DMS114 treated with DMSO at 0.1 percent for 48 hours (cell line): ENCODE data around the gene KNDC1.

Experiments used
- DNase-seq: peaks from one replicate; lab custom pipeline; 2025; ENCODE audit not compliant: unreplicated experiment; lab: John Stamatoyannopoulos, UW

The KNDC1 gene

DNA sequence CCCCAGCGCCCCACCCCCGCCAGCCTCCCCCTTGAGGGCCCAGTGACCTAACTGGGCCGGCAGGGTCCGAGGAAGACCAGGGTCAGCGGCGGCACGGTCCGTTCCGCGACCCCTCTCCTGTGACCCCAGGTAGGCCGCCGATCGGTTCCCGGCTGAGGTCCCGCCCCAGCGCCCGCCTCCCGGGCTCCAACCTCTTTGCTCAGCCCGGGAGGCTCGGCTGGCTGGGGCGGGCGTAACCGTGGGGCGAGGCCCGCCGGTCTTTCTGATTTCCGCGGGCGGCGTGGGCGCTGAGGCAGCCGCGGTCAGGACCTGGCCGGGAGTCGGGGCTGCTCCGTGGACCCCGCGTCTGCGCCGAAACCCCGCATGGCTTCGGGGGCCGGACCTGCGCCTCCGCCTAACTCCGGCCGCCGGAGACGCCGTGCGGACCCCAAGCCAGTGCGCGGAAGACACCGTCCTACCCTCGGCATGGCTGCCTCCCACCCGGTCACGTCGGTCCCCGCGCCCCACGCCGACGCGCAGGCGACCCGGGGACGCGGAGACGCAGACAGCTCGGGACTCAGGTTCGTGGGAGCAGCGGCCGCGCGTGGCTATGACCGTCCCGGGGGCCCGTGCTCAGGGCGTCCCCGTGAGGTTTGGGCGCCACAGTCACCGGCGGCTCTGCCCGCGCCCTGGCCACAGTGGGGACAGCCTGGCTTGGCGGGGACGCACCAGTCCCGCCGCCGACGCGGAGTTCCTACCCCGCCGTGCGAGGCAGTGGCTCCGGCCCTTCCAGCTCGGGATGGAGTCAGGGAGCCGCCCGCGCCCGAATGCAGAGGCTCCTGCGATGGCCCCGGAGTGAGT lies 76.6 kb downstream of the KNDC1 start:
- DNase-seq, result no peak

- DNase-seq, result no peak
These were observed 77.2 kb downstream of the KNDC1 start for GRCh38 chr10:133237241-133237587.

DNA sequence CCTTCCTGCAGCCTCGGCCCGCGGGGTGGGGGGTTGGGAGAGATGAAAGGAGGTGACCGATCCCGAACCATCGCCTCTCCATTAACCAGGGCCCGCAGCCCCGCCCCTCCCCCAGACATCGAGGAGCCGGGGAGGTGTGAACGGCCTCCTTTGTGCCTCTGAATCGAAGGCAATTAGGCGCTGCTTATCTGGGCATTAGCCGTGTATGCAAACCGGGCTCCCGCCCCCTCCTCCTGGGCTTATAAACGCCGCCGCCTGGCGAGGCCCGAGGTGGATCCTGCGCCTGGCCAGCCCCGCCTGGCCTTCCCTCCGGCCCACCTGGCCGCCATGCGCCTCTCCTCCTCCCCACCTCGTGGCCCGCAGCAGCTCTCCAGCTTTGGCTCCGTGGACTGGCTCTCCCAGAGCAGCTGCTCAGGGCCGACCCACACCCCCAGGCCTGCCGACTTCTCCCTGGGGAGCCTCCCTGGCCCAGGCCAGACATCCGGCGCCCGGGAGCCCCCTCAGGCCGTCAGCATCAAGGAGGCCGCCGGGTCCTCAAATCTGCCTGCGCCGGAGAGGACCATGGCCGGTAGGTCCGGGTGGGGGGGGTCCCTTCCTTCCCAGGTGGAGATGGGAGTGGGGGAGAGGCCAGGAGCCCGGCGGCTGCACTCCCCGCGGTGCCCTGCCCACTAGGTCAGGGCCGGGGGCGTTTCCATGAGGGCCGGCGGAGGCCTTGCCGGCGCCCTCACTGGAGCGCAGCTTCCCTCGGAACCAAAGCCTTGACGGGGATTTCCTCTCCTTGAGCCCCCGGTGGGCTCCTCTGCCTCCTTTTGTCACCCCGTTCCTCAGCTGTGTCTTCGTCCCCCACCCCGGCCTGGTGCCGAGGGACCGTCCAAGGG lies 77.8 kb downstream of the KNDC1 start, which contains the start of gene VENTX:
Gene VENTX, plus strand, starts transcription at position 268 of the 878 bp plus-strand sequence. Its CDS starts 60 bp downstream, at position 328.
- no peak for DNase-seq

- DNase-seq, result no peak
These were observed 78.4 kb downstream of the KNDC1 start for GRCh38 chr10:133238466-133238804.

DNA sequence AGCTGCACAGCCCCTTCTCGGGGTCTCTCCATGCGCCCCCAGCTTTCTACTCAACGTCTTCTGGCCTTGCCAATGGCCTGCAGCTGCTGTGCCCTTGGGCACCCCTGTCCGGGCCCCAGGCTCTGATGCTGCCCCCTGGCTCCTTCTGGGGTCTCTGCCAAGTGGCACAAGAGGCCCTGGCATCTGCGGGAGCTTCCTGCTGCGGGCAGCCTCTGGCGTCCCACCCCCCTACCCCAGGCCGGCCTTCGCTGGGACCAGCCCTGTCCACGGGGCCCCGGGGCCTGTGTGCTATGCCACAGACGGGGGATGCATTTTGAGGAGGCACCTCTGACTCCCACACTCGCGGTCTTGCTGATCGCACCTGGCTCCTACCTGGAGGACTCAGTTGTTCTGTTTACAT lies 80.0 kb downstream of the KNDC1 start:
- no peak for DNase-seq

GRCh38 chr10:133241501-133242205 lies 81.6 kb downstream of the KNDC1 start:
- DNase-seq, result no peak

GRCh38 chr10:133242611-133243356 lies 82.8 kb downstream of the KNDC1 start:
- no peak for DNase-seq

- DNase-seq, result no peak
These were observed 83.6 kb downstream of the KNDC1 start for GRCh38 chr10:133243593-133243992.

DNA sequence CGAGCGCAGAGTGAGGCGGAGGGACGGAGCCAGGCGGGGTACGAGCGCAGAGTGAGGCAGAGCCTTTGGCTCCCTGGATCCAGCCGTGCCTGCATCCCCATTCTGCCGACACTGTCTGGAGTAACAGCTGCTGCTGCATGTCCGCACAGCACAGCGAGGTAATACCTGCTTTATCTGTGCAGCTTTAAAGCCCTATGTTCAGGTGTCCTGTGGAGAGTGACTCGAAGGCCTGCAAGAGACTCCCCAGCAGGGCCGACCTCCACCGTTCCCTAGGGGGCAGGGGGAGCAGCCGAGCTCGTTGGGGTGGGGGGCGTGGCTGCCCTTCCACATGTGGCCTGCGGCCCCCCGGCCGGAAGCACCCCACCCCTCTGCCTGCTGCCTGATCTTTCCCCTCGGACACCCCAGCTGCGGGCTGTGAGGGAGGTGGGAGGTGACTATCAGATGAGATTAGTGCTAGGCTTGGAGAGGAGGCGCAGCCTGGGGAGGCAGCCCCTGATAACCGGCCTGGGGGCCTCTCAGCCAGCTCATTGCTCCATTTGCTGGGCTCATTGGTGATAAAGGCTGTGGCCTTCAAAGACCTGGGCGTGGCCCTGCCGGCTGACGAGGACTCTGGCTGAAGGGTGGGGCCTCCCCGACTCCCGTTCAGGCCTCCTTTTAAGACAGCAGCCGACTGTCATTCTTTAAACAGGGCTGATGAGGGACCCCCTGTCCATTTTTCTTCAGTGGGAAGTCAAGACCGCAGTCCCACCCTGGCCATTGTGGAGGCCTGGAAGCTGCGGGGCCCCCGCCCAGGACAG lies 85.6 kb downstream of the KNDC1 start:
- no peak for DNase-seq

- DNase-seq, result no peak
These were observed 86.2 kb downstream of the KNDC1 start for GRCh38 chr10:133246236-133246626.

DNA sequence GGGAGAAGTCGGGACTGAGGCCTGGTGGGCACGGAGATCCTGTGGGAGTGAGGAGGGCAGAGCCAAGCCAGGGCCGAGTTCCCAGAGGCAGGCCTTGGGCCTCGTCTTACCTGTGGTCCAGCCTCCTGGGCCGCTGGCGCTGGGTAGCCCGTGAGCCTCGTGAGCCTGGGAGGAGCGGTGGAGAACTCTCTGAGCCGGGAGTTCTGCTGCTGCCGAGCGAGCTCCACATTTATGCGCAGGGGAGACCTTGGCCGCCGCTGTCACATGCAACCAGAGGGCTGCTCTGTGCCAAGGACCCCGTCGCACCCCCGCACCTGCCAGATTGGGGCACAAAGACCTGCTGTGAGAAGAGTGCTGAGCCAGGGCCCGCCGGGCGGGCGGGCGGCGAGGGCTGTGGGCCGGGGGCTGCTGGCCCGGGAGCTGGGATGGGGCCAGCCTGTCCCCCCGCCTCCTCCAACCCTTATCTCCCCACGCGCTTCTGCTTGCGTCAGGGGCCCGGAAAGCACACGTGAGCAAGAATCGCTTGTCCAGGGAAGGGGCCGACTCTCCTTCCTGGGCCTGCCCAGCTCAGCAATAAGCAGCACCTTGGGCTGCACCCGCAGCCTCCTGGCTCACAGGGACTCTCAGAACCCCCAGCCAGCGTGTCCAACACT lies 87.8 kb downstream of the KNDC1 start:
- DNase-seq, result no peak

DNA sequence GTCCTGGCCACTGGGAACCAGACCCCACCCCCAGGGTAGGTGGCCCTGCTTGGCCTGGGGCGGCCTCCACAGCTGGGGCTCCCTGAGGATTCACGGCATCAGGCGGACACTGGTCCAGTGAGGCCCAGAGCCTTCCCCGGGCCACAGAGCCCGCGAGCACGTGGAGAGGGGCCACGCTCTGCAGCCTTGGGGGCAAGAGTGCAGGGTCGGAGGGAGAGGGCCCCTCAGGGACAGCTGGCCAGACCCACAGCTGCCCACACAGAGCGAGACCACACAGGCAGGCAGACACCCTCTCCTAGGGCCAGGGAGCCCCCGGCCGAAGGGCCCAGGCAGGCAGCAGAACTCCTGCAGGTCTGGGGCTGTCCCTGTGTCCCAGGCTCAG lies 88.3 kb downstream of the KNDC1 start:
- DNase-seq, result no peak

- DNase-seq, result no peak
These were observed 89.2 kb downstream of the KNDC1 start for GRCh38 chr10:133249094-133249780.

DNA sequence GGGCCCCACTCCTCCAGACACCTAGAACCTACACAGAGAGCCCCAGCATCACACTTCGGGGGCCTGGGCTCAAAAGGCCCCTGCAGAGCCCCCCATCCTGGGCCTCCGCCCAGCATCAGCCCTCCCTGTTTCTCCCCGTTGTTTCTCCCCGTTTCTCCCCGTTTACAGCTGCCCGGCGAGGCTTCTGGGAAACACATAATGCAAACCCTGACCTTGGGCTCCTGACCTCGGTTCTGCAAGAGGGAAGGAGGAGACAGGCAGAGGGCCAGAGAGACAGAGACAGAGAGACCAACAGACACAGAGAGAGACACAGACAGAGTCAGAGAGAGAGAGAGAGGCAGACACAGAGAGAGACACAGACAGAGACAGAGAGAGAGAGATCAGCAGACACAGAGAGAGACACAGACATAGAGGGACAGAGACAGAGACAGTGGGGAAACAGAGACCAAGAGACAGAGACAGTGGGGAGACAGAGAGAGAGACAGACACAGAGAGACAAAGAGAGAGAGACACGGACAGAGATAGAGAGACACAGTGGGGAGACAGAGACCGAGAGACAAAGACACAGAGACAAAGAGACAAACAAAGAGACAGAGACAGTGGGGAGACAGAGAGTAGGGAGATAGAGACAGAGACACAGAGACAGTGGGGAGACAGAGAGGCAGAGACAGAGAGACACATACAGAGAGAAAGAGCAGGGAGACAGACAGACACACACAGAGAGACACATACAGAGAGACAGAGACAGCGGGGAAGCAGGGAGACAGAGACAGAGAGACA lies 90.1 kb downstream of the KNDC1 start:
- DNase-seq, result no peak

GRCh38 chr10:133251388-133252222 lies 91.6 kb downstream of the KNDC1 start:
- DNase-seq, result no peak

GRCh38 chr10:133252223-133252552 lies 92.2 kb downstream of the KNDC1 start:
- no peak for DNase-seq

- DNase-seq, result no peak
These were observed 93.4 kb downstream of the KNDC1 start for GRCh38 chr10:133253361-133253955.
